ENCODE data around the gene PARVB.

DNA sequence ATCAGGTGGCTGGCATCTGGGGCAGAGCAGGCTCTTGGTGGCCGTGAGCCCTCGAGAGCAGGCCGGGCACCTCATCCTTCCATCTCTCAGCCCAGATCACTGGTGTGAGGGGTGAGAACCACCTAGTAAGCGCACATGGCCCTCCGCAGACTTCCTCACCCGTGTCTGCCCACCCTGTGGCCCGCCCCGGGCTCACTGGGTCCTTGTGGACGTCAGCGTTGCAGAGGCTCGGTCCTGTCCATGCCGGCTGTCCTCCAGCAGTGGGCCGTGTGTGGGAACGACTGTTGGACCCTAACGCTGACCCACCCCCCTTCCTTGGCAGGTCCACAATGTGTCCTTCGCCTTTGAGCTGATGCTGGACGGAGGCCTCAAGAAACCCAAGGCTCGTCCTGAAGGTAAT, 139.4 kb downstream of the PARVB start:
- TF ChIP-seq, protein P1, sequence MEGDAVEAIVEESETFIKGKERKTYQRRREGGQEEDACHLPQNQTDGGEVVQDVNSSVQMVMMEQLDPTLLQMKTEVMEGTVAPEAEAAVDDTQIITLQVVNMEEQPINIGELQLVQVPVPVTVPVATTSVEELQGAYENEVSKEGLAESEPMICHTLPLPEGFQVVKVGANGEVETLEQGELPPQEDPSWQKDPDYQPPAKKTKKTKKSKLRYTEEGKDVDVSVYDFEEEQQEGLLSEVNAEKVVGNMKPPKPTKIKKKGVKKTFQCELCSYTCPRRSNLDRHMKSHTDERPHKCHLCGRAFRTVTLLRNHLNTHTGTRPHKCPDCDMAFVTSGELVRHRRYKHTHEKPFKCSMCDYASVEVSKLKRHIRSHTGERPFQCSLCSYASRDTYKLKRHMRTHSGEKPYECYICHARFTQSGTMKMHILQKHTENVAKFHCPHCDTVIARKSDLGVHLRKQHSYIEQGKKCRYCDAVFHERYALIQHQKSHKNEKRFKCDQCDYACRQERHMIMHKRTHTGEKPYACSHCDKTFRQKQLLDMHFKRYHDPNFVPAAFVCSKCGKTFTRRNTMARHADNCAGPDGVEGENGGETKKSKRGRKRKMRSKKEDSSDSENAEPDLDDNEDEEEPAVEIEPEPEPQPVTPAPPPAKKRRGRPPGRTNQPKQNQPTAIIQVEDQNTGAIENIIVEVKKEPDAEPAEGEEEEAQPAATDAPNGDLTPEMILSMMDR (IDR thresholded peaks at IDR 0.05; ENCODE audit: low read length) = no peak
- TF ChIP-seq EZH2 (IDR thresholded peaks at IDR 0.05; ENCODE audit: borderline replicate concordance, low read length) = no peak

All from OCI-LY1 (cell line).